Measurements from ENCODE around the gene KRT2. TPM values are rescaled to one million over a fixed set of nuclear protein-coding genes. Genes with fewer than 3 reads are reported as not detected.

Gene KRT2
- total and polyA plus RNA-seq, 2 donors (not counting 1 experiment from before 2014, with no cell fraction given): 0.04 TPM; not detected in 1

GRCh38 chr12:52646613-52647012 lies 5.4 kb downstream of the KRT2 start:
- Histone ChIP-seq H4K20me1 (ENCODE audit: control insufficient read depth, insufficient read depth, low read length, poor library complexity, severe bottlenecking) (no peaks in the 10 kb centered on the region), H3K9ac (ENCODE audit: low read length) (no peak overlapping the region), H3K36me3 (replicated peaks in 1 of 2; ENCODE audit: control extremely low read depth in 1 of 2, control insufficient read depth in 1 of 2, extremely low read depth in 1 of 2, insufficient read depth in 2 of 2, low read length in 1 of 2) (no peaks in the 10 kb centered on the region), H3K79me2 (ENCODE audit: control insufficient read depth, insufficient read depth, low read length) (no peaks in the 10 kb centered on the region), H3K4me2 (replicated peaks; ENCODE audit: low read depth, low read length, poor library complexity, severe bottlenecking) (no peak overlapping the region), H2AFZ (ENCODE audit: insufficient read depth, low read depth, low read length, poor library complexity, severe bottlenecking) (no peak overlapping the region), H3K4me1 (ENCODE audit: control insufficient read depth in 2 of 2, insufficient read depth in 2 of 2, low read length in 2 of 2) (no peaks in the 10 kb centered on the region), H3K27ac (ENCODE audit: low read length in 2 of 2) (no peak overlapping the region), H3K9me3 (ENCODE audit: control extremely low read depth in 1 of 3, control insufficient read depth in 2 of 3, insufficient read depth in 1 of 3, low read length in 2 of 3) (peaks cover 0 to 4% (median 0%) of the 10 kb centered on the region in 3 donors), H3K27me3 (replicated peaks in 1 of 4; ENCODE audit: control extremely low read depth in 1 of 4, control insufficient read depth in 3 of 4, insufficient read depth in 4 of 4, low read length in 3 of 4) (peaks cover 0 to 6% (median 0%) of the 10 kb centered on the region in 4 experiments), H3K4me3 (ENCODE audit: control extremely low read depth in 1 of 5, extremely low read depth in 1 of 5, insufficient read depth in 1 of 5, low read depth in 2 of 5, low read length in 4 of 5) (no peak overlapping the region)
- Mint-ChIP-seq H3K9me3 (ENCODE audit: insufficient read depth) (no peaks in the 10 kb centered on the region), H3K4me1 (no peaks in the 10 kb centered on the region), H3K4me3 (no peak overlapping the region), H3K27me3 (peaks cover 16% of the 10 kb centered on the region), H3K27ac (no peak overlapping the region)
- DNase-seq: no peak
- no peak for TF ChIP-seq CTCF (IDR thresholded peaks at IDR 0.05)
- TF ChIP-seq EZH2 (IDR thresholded peaks at IDR 0.05; ENCODE audit: borderline replicate concordance, insufficient read depth, low read depth, low read length, poor library complexity, severe bottlenecking): no peak
- intact Hi-C loops (cut with micrococcal nuclease): no loop called here
- POLR2A ChIA-PET: no interaction called here
- 89% methylated on average over 12 of the region's 12 CpGs for WGBS (ENCODE audit: insufficient coverage)
- CTCF ChIA-PET: no interaction called here
- ATAC-seq (ENCODE audit: low read depth): no peak

DNA sequence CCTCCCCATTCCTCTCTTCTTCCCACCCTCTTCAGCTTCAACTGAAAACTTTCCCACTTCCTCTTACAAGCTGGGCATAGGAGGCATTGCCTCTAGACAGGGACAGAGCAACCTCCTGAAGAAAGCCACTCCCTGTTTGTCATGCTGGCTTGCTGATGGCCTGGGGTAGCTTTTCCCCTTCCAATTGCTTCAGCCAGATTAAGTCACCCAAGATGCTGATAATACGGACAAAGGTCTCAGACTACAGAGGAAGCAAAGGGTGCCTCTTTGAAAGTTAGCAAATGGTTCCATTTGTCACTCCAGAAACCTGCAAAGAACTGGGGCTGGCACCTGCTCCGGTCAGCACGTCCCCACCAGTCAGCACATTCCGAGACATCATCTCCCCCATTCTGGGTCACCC lies 6.0 kb downstream of the KRT2 start:
- no peak for TF ChIP-seq CTCF (IDR thresholded peaks at IDR 0.05)
- TF ChIP-seq EZH2 (IDR thresholded peaks at IDR 0.05; ENCODE audit: borderline replicate concordance, insufficient read depth, low read depth, low read length, poor library complexity, severe bottlenecking): no peak
- H3K4me1 Mint-ChIP-seq: no peaks in the 10 kb centered on the region

More for the DNA sequence above, 6.0 kb downstream of the KRT2 start:
- Histone ChIP-seq H3K27me3 (replicated peaks in 1 of 4; ENCODE audit: control extremely low read depth in 1 of 4, control insufficient read depth in 3 of 4, insufficient read depth in 4 of 4, low read length in 3 of 4) (peaks cover 0 to 7% (median 0%) of the 10 kb centered on the region in 4 experiments), H3K4me3 (ENCODE audit: control extremely low read depth in 1 of 5, extremely low read depth in 1 of 5, insufficient read depth in 1 of 5, low read depth in 2 of 5, low read length in 4 of 5) (no peak overlapping the region), H3K79me2 (ENCODE audit: control insufficient read depth, insufficient read depth, low read length) (no peaks in the 10 kb centered on the region), H3K4me1 (ENCODE audit: control insufficient read depth in 2 of 2, insufficient read depth in 2 of 2, low read length in 2 of 2) (no peaks in the 10 kb centered on the region), H3K9me3 (ENCODE audit: control extremely low read depth in 1 of 3, control insufficient read depth in 2 of 3, insufficient read depth in 1 of 3, low read length in 2 of 3) (peaks cover 0 to 4% (median 0%) of the 10 kb centered on the region in 3 donors), H3K9ac (ENCODE audit: low read length) (no peak overlapping the region), H3K36me3 (replicated peaks in 1 of 2; ENCODE audit: control extremely low read depth in 1 of 2, control insufficient read depth in 1 of 2, extremely low read depth in 1 of 2, insufficient read depth in 2 of 2, low read length in 1 of 2) (no peaks in the 10 kb centered on the region), H2AFZ (ENCODE audit: insufficient read depth, low read depth, low read length, poor library complexity, severe bottlenecking) (no peak overlapping the region), H3K27ac (ENCODE audit: low read length in 2 of 2) (no peak overlapping the region), H4K20me1 (ENCODE audit: control insufficient read depth, insufficient read depth, low read length, poor library complexity, severe bottlenecking) (no peaks in the 10 kb centered on the region), H3K4me2 (replicated peaks; ENCODE audit: low read depth, low read length, poor library complexity, severe bottlenecking) (no peak overlapping the region)
- intact Hi-C loops (cut with micrococcal nuclease): no loop called here
- H3K27ac Mint-ChIP-seq: no peak overlapping the region
- ATAC-seq (ENCODE audit: low read depth) (no peak), DNase-seq (no peak)
- CTCF ChIA-PET: no interaction called here
- no peaks in the 10 kb centered on the region for H3K9me3 Mint-ChIP-seq (ENCODE audit: insufficient read depth)
- POLR2A ChIA-PET: interaction anchor here (0.7 kb wide), 1 partner anchor 224 kb away, joined by 3 read pairs; no protein-coding TSS in a partner anchor
- WGBS (ENCODE audit: insufficient coverage): 81% methylated on average over 4 of the region's 4 CpGs
- H3K4me3 Mint-ChIP-seq: no peak overlapping the region
- peaks cover 16% of the 10 kb centered on the region for H3K27me3 Mint-ChIP-seq

Measured in B cell (primary cell).